Activated T-helper 2 cell treated with anti-CD3 and anti-CD28 coated beads, Interferon-gamma antibody, Interleukin-2, Interleukin-4, amounts not matched to agents 10 μg/mL and 5 μg/mL and 100 μg/mL, durations not matched to agents 14 hours and 24 hours and 36 hours (primary cell): ENCODE measurements around the gene PVR. TPM values are rescaled to one million over a fixed set of nuclear protein-coding genes. Genes with fewer than 3 reads are reported as not detected.

ENCODE experiments used
- DNase-seq: peaks from one replicate; pipeline ENCODE4 v3.0.0; 2021; ENCODE audit warnings: low spot score
- H3K27ac Mint-ChIP-seq: one replicate; pipeline ENCODE4 v1.8.0; 2021; ENCODE audit warnings: mixed read lengths
- H3K27me3 Mint-ChIP-seq: one replicate; pipeline ENCODE4 v1.8.0; 2021; ENCODE audit warnings: low read depth, mixed read lengths
- H3K36me3 Mint-ChIP-seq: one replicate; pipeline ENCODE4 v1.8.0; 2021; ENCODE audit warnings: low read depth, mixed read lengths
- H3K4me1 Mint-ChIP-seq: one replicate; pipeline ENCODE4 v1.8.0; 2021; ENCODE audit warnings: low read depth, mixed read lengths
- H3K4me3 Mint-ChIP-seq: one replicate; pipeline ENCODE4 v1.8.0; 2021; ENCODE audit warnings: low read depth, mild to moderate bottlenecking, moderate library complexity, mixed read lengths
- H3K9me3 Mint-ChIP-seq: one replicate; pipeline ENCODE4 v1.8.0; 2021; ENCODE audit warnings: mixed read lengths
- intact Hi-C: fragments of 100-400 bp; cut with micrococcal nuclease; formaldehyde crosslinking; loops from one replicate; pipeline ENCODE4 v1.15.1; 2023
- total RNA-seq: library from RNA; stranded (reverse); gene quantifications from 2 replicates; pipeline ENCODE4 v1.2.3, GENCODE V29; 2022

The PVR gene
- total RNA-seq, 1 donor from 2014 or later: 24.5 TPM

DNA sequence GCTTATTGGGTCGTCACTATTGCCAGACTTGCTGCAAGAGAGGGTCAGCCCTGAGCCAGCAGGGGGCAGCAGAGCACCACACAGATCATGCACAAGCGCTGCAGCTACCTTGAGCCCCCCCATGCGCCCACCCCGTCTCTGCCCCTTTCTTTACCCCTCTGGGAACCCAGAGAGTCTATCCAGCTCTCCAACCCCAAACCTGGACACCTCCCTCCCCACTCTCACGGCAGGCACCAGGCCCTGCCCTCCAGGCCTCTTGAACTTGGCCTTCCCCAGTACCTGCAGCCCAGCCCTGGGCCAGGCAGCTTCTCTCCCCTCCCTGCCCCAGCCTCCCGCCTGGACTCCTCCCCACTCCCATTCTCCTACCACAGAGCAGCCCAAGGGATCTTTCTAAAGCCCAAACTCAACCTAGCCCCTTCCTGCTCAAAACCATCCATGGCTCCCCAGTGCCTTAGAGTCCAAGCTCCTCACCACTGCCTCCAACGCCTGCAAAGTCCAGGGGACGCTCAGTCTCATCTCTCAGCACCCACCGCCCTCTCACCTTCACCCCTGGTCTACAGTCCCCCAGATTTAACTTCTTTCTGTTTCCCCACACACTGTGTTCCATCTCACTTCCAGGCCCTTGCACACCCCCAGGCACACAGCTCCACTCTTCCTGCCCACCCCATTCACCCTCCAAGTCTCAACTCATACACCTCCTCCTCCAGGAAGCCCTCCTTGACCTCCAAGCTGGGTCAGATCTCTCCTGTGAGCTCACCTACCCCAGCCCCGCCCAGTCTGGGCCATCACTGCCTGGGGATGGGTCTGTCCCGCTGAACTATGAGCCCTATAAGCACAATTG is 45.8 kb downstream of the PVR start:
- Mint-ChIP-seq H3K4me3 (no peak overlapping the region), H3K4me1 (peaks cover 38% of the 10 kb centered on the region), H3K27me3 (peaks cover 6% of the 10 kb centered on the region), H3K9me3 (no peaks in the 10 kb centered on the region), H3K27ac (no peak overlapping the region), H3K36me3 (no peaks in the 10 kb centered on the region)
- peak; percentile 57 for DNase-seq
- intact Hi-C loops: loop anchor here (1.0 to 10.0 kb wide), 3 partner anchors 33 to 155 kb away; partner anchors contain the start of gene NECTIN2

DNA sequence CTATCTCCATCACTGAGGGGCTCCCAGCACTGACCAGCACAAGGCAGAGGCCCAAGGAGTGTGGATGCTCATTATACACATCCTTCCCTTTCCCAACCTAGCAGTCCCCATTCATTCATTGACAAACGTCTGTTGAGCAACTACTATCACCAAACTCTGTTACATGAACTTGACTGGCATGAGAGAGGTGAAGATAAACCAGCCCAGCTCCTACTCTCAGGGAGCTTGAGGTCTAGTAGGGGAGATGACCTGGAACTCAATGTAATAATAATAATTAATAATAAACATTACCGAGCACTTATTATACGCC is 46.4 kb downstream of the PVR start:
- no peaks in the 10 kb centered on the region for H3K9me3 Mint-ChIP-seq
- H3K4me3 Mint-ChIP-seq: no peak overlapping the region
- DNase-seq: no peak
- no peak overlapping the region for H3K27ac Mint-ChIP-seq
- H3K27me3 Mint-ChIP-seq: peaks cover 6% of the 10 kb centered on the region
- peaks cover 33% of the 10 kb centered on the region for H3K4me1 Mint-ChIP-seq
- intact Hi-C loops: loop anchor here (10.0 kb wide), 1 partner anchor 155 kb away; the partner anchor contains the start of gene NECTIN2
- no peaks in the 10 kb centered on the region for H3K36me3 Mint-ChIP-seq

DNA sequence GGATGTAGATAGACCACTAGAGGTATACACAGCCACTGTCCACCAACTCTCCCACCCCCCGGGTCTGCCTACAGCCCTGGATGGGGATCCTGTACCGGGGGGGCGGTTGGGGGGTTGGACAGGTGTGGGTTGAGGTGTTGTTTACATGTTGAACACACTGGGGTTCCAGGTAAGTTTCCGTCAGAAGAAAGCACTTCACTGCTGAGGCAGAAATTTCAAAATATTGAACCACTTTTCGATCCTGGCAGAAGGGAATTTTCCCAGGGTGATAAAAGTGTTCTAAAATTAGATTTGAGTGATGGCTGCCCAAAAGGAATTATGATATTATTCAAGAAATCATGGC is 48.6 kb downstream of the PVR start:
- Mint-ChIP-seq H3K4me1 (peaks cover 31% of the 10 kb centered on the region), H3K4me3 (peak overlapping the region; percentile 26), H3K9me3 (no peaks in the 10 kb centered on the region), H3K27me3 (peaks cover 8% of the 10 kb centered on the region), H3K27ac (peak overlapping the region; percentile 64), H3K36me3 (no peaks in the 10 kb centered on the region)
- DNase-seq: no peak
- intact Hi-C loops: loop anchor here (10.0 kb wide), 1 partner anchor 152 kb away; the partner anchor contains the start of gene NECTIN2

DNA sequence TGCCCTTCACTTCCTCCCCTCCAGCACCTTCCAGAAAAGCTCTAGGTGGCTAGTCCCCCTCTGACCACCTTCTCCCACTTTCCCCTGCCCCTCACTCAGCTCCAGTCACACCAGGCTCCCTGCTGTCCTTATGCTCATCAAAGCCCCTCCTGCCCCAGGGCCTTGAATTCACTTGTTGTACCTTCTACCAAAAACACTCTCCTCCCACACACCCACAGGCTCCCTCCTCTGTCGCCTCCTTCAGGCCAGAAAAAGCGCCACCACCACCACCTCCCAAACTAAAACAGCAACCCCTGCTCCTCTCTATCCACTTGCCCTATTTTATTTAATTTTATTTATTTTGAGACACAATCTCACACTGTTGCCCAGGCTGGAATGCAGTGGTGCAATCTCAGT is 50.5 kb downstream of the PVR start:
- peak overlapping the region; percentile 24 for H3K27ac Mint-ChIP-seq
- no peaks in the 10 kb centered on the region for H3K9me3 Mint-ChIP-seq
- H3K4me3 Mint-ChIP-seq: no peak overlapping the region
- H3K4me1 Mint-ChIP-seq: peaks cover 29% of the 10 kb centered on the region
- DNase-seq: peak; percentile 13
- H3K27me3 Mint-ChIP-seq: peaks cover 5% of the 10 kb centered on the region
- intact Hi-C loops: loop anchor here (10.0 kb wide), 1 partner anchor 151 kb away; the partner anchor contains the start of gene NECTIN2
- no peaks in the 10 kb centered on the region for H3K36me3 Mint-ChIP-seq

DNA sequence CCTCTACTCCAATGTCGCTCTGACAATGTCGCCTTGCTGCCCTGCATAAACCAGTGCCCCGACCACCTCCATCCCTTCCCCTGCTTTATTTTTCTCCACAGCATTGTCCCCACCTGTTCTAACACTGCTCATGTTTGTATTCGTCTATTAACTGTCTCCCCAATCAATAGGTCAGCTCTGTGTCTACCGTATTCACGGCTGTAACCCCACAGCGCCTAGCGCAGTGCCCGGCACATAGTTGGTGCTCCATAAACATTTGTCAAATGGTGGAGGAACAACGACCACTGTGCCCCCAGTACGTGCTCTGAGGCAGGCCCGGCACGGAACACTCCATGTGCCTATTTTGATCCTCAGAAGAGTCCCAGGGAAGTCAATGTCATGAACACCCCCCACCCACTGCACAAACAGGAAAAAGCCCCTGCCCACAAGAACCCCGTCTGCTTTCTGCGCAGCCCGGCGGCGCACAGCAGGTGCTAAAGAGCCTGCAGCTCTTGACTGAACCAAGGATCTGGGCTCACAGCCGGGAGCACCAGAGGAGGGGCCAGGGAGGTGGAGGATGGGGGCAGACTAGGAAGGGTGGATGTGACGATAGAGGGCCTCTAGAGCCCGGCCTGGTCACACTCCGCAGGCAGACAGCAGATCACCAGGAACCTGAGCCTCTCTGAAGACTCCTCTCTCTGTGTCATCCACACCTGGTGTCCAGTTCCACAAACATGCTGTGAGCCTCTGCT is 53.4 kb downstream of the PVR start:
- Mint-ChIP-seq H3K4me1 (peaks cover 14% of the 10 kb centered on the region), H3K4me3 (no peak overlapping the region), H3K9me3 (no peaks in the 10 kb centered on the region), H3K36me3 (no peaks in the 10 kb centered on the region), H3K27ac (no peak overlapping the region), H3K27me3 (peaks cover 5% of the 10 kb centered on the region)
- intact Hi-C loops: loop anchor here (10.0 kb wide), 1 partner anchor 148 kb away; the partner anchor contains the start of gene NECTIN2
- no peak for DNase-seq

DNA sequence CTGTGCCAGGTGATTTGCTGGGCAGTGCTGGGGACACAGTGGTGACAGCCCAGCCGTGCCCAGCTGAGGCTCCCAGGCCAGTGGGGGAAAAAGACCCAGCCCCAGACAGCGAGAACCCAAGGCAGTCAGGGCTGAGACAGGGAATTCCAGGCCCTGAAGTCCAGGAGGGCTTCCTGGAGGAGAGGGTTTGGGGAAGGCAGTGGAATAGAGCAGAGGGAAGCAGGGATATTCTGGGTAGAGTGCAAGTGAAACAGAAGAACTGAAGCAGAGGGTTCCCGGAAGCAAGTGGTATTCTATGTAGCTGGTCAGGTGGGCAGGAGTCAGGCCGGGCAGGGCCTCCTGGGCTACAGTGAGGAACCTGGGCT is 53.9 kb downstream of the PVR start:
- Mint-ChIP-seq H3K9me3 (no peaks in the 10 kb centered on the region), H3K4me1 (peaks cover 9% of the 10 kb centered on the region), H3K4me3 (no peak overlapping the region), H3K27ac (no peak overlapping the region), H3K27me3 (peaks cover 5% of the 10 kb centered on the region), H3K36me3 (no peaks in the 10 kb centered on the region)
- intact Hi-C loops: loop anchor here (10.0 kb wide), 1 partner anchor 147 kb away; the partner anchor contains the start of gene NECTIN2
- no peak for DNase-seq

DNA sequence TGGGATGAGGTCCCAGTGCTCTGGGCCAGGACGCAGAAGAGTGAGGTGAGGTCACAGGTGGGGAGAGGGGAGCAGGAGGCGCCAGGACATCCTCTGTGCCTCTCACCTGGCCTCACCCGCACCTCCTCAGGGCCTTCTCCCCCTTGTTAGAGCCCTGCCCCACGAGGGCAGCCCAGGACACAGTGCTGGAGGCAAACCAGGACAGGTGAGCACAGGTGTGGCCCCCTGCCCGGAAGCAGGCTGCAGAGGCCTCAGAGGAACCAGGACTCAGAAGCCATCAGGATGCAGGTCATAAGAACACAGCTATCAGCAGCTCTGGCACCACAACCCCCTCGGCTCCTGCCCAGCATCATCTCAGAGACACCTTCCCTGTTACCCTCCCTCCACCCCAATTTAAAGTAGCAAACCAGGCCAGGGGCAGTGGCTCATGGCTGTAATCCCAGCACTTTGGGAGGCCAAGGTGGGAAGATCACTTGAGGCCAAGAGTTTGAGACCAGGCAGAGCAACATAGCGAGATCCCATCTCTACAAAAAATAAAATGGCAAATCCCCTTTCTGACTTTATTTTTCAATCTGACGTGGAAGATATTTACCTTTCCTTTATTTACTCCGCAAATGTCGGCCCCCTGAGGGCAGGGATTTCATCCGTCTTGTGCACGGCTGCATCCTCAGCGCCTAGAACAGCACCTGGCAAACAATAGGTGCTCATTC is 54.9 kb downstream of the PVR start, which contains the start of gene CEACAM16:
CEACAM16 (plus strand) TSS at position 660 of the 710 bp plus-strand sequence. CDS start 2,306 bp downstream, outside the sequence.
- no peak within 1 kb of the TSS for H3K27ac Mint-ChIP-seq
- H3K9me3 Mint-ChIP-seq: no peaks in the 10 kb centered on the region
- intact Hi-C loops: loop anchor here (10.0 kb wide), 1 partner anchor 146 kb away; the partner anchor contains the start of gene NECTIN2
- no peak within 1 kb of the TSS for H3K4me3 Mint-ChIP-seq
- no peak for DNase-seq
- H3K27me3 Mint-ChIP-seq: peaks cover 5% of the 10 kb centered on the region
- no peaks in the 10 kb centered on the region for H3K36me3 Mint-ChIP-seq
- peaks cover 5% of the 10 kb centered on the region for H3K4me1 Mint-ChIP-seq

DNA sequence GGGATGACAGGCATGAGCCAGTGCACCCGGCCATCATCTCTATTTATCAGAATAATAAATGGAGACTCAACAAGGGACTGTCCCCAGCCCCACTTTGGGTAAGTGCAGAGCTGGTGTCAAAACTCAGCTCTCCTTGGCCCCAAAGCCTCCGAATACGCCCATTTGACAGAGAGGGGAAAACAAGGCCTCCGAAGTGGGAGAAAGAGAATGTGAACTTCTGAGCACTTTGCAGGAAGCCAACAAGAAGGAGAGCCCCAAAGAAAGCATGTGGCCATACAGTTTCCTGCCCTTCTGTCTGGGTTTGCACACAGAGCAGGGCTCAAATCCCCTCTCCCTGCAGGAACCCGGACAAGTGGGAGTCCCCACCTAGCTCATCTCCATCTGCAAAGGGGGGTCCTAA is 56.8 kb downstream of the PVR start:
- intact Hi-C loops: no loop called here
- Mint-ChIP-seq H3K27ac (no peak overlapping the region), H3K9me3 (no peaks in the 10 kb centered on the region), H3K4me3 (no peak overlapping the region), H3K4me1 (no peaks in the 10 kb centered on the region), H3K36me3 (no peaks in the 10 kb centered on the region), H3K27me3 (peaks cover 2% of the 10 kb centered on the region)
- DNase-seq: no peak

DNA sequence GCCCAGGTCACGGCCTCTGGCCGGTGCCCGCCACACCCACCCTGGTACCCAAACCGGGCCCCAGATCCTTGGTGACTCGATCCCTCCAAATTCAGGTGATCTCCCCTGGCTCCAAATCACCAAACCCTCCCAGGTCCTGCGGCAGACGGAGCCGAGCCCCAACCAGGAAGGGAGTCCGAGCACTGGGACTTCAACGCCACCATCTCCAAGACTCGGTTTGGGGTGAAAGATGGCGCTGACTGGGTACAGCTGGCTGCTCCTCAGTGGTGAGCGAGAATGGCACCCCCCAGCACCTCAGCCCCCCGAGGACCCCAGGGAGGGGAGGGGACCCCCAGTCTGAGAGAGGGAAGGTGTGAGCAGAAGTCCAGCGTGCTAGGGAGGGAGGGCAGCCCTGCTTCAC is 57.5 kb downstream of the PVR start:
- Mint-ChIP-seq H3K4me1 (no peaks in the 10 kb centered on the region), H3K9me3 (no peaks in the 10 kb centered on the region), H3K27me3 (no peaks in the 10 kb centered on the region), H3K36me3 (no peaks in the 10 kb centered on the region), H3K4me3 (no peak overlapping the region), H3K27ac (no peak overlapping the region)
- intact Hi-C loops: no loop called here
- DNase-seq: no peak

DNA sequence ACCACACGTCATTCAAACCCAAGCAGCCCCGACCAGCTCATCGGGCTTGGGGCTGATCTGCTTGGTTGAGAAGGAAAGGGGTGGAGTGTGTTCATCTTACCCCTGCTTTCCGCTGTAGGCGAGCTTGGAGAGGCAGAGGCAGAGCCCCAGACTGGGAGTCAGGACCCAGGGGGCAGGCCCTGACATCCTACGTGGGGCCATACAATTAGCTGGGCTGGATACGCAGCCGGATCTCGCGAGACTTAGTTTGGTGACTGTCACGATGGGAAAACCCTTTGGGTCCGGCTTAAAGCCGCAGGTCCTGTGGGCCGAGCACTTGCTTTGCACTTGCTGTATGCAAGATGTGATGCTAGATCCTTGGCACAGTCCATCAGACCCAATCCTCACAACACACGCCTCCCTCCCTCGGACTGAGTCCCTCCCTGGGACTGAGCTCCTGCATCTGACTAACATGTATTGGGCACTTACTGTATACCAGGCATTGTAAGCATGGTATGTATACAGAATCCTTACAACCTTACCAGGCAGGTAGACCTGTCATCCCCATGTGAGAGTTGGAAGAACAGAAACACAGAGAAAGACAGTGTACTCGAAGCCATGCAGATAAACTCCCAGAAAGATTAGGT is 59.0 kb downstream of the PVR start:
- Mint-ChIP-seq H3K27ac (no peak overlapping the region), H3K9me3 (no peaks in the 10 kb centered on the region), H3K4me3 (no peak overlapping the region), H3K27me3 (no peaks in the 10 kb centered on the region), H3K36me3 (no peaks in the 10 kb centered on the region), H3K4me1 (no peaks in the 10 kb centered on the region)
- intact Hi-C loops: no loop called here
- no peak for DNase-seq

DNA sequence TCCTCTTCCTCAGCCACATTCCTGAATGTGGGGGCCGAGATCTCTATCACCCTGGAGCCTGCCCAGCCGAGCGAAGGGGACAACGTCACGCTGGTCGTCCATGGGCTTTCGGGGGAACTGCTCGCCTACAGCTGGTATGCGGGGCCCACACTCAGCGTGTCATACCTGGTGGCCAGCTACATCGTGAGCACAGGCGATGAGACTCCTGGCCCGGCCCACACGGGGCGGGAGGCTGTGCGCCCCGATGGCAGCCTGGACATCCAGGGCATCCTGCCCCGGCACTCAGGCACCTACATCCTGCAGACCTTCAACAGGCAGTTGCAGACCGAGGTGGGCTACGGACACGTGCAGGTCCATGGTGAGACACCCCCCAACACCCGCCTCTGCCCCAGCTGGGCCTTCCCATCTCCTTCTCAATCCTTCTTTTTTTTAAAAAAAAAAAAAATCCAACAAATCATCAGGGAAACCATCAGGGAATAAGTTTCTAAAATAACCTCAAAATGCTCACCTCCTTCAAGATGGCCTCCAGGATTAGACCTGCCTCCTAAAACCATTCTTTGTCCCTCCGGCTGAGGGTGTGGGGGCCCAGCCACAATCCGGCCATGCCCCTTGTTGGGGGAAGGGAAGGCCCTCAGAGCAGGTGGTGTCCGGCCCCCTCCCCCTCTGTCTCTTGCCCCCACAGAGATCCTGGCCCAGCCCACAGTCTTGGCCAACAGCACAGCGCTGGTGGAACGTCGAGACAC is 59.8 kb downstream of the PVR start:
- Mint-ChIP-seq H3K4me1 (no peaks in the 10 kb centered on the region), H3K27me3 (no peaks in the 10 kb centered on the region), H3K27ac (no peak overlapping the region), H3K9me3 (no peaks in the 10 kb centered on the region), H3K36me3 (no peaks in the 10 kb centered on the region), H3K4me3 (no peak overlapping the region)
- DNase-seq: no peak
- intact Hi-C loops: no loop called here

DNA sequence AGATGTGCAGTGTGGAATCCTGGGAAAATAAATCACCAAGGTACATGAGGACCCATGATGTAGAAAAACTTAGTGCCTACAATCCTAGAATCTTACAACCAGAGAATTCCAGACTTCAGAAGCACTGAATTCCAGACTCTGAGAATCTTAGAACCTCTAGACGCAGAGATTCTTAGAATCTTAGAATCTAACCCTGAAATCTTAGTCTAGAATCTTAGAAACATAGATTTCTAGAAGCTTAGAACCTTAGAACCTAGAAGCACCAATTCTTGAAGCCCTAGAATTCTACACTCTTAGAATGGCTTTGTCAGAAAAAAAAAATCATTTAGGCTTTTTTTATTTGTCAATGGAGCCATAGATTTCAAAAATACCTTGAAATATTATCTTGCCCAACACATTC is 61.3 kb downstream of the PVR start:
- intact Hi-C loops: no loop called here
- no peak overlapping the region for H3K4me3 Mint-ChIP-seq
- H3K27me3 Mint-ChIP-seq: no peaks in the 10 kb centered on the region
- no peak for DNase-seq
- H3K4me1 Mint-ChIP-seq: no peaks in the 10 kb centered on the region
- H3K9me3 Mint-ChIP-seq: no peaks in the 10 kb centered on the region
- H3K36me3 Mint-ChIP-seq: no peaks in the 10 kb centered on the region
- no peak overlapping the region for H3K27ac Mint-ChIP-seq
